Ishikawa (cell line): Measurements from ENCODE around the gene OPCML.

ENCODE experiments used
- CEBPB ChIP-seq: IDR thresholded peaks from 2 replicates; pipeline ENCODE4 v1.6.1; 2012
- CREB1 ChIP-seq: IDR thresholded peaks from 2 replicates; pipeline ENCODE4 v1.6.1; 2012; ENCODE audit warnings: low read depth
- EGR1 ChIP-seq: IDR thresholded peaks from 2 replicates; pipeline ENCODE4 v1.6.1; 2012
- EP300 ChIP-seq: IDR thresholded peaks from 2 replicates; pipeline ENCODE4 v1.6.1; 2012; ENCODE audit warnings: borderline replicate concordance
- FOXM1 ChIP-seq: IDR thresholded peaks from 2 replicates; pipeline ENCODE4 v1.6.1; 2012; ENCODE audit warnings: low read depth, borderline replicate concordance
- NFIC ChIP-seq: IDR thresholded peaks from 2 replicates; pipeline ENCODE4 v1.6.1; 2012
- RAD21 ChIP-seq: IDR thresholded peaks from 2 replicates; pipeline ENCODE4 v1.6.1; 2012; ENCODE audit warnings: low read depth
- REST ChIP-seq: IDR thresholded peaks from 2 replicates; pipeline ENCODE4 v1.6.1; 2012; ENCODE audit warnings: low read depth, mild to moderate bottlenecking
- TAF1 ChIP-seq: IDR thresholded peaks from 2 replicates; pipeline ENCODE4 v1.6.1; 2012; ENCODE audit warnings: low read depth, mild to moderate bottlenecking
- TCF12 ChIP-seq: IDR thresholded peaks from 2 replicates; pipeline ENCODE4 v1.6.1; 2012; ENCODE audit warnings: low read depth
- TEAD4 ChIP-seq: IDR thresholded peaks from 2 replicates; pipeline ENCODE4 v1.6.1; 2012
- USF1 ChIP-seq: IDR thresholded peaks from 2 replicates; pipeline ENCODE4 v1.6.1; 2012
- YY1 ChIP-seq: IDR thresholded peaks from 2 replicates; pipeline ENCODE4 v1.6.1; 2012; ENCODE audit warnings: low read depth
- ZBTB7A ChIP-seq: IDR thresholded peaks from 2 replicates; pipeline ENCODE4 v1.6.1; 2012; ENCODE audit warnings: low read depth
- TF ChIP-seq, protein P1 (sequence below): IDR thresholded peaks from 2 replicates; pipeline ENCODE4 v1.6.1; 2012

The OPCML gene

DNA sequence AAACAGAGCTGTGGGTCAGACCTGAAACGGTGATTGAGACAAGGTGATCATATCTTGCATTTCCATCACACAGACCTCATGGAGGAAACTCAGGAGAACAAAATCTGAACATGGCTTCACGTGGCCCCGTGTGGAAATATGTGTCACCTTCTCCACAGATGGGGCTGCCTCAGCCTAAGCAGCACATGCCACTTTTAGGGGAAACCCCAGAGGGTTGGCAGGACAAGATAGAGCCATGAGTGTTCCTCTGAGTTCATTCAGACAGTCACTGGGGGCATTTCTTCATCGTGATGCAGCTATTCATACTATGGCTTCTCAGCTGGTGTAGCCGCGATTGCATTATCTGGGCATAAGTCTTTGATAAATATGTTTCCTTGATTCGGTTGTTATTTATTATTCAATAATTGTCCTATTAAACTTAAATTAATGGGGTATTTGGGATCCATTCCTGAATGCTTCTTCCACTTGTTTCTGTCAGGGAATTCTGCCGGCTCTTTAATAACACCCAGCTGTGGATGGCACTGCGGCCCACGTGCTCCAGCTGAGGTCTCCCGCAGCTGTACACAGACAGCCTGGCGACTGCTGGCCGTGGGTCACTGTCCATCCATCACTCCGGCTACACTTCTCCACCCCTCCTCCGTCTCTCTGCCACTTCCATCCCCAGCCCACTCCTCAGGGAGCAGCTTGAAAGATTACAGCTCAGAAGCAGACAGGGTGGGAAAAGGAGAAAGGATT is 485.1 kb downstream of the OPCML start:
- TF ChIP-seq FOXM1 (no peak), REST (no peak), TEAD4 (no peak), ZBTB7A (no peak)

DNA sequence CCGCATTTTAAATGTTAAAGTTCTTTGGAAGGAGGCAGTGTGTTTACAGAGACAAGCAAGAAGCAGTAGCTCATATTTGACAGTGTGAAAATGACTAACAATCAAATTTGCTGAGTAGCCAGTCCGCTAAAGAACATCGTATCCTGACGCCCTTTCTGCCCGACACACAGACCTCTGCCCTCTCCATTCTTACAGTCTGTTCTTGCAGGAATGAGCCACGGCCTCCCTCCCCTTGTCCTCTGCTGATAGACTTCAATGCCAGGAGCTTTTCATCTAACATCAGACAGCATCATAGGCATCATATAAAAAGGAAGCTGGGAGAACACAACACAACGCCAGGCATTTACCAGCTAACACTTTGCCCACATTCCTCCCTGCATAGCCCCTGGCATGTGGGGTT is 486.0 kb downstream of the OPCML start:
- TF ChIP-seq TAF1 (no peak), ZBTB7A (no peak)

GRCh38 chr11:133041928-133042882 is 490.1 kb downstream of the OPCML start:
- TF ChIP-seq CEBPB (no peak), EP300 (no peak), NFIC (no peak)

- no peak for TF ChIP-seq CREB1
- no peak for TF ChIP-seq RAD21
- TF ChIP-seq EP300 = no peak
These were observed 491.1 kb downstream of the OPCML start for GRCh38 chr11:133041181-133041580.

GRCh38 chr11:133040289-133040900 is 491.9 kb downstream of the OPCML start:
- TF ChIP-seq ZBTB7A (no peak), REST (no peak), YY1 (no peak), EP300 (no peak), USF1 (no peak), EGR1 (no peak), CEBPB (no peak), TAF1 (no peak), FOXM1 (no peak), TCF12 (no peak)
- TF ChIP-seq, protein P1, sequence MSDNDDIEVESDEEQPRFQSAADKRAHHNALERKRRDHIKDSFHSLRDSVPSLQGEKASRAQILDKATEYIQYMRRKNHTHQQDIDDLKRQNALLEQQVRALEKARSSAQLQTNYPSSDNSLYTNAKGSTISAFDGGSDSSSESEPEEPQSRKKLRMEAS = no peak

DNA sequence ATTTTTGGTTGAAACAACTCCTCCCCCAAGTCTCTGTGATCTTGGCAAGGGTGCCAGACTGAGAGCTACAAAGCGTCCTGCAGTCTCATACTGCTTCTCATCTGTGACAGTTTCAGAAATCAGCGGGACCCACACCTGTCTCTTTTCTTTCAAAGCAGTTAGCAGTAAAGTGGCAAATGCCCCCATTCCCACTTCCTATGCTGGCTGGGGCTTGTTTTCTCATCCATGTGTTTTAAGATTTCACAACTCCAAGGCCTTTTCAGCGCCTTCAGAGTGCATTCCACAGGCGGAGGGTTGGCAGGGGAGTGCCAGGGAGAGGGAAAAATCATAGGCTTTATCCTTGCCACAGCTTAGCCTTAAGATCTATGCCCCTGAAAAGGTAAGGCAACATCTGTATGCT is 493.5 kb downstream of the OPCML start:
- TF ChIP-seq USF1 (no peak), CREB1 (no peak), RAD21 (no peak), REST (no peak), TEAD4 (no peak), EGR1 (no peak), YY1 (no peak), FOXM1 (no peak), NFIC (no peak), TCF12 (no peak), EP300 (no peak), CEBPB (no peak), ZBTB7A (no peak), TAF1 (no peak)
- TF ChIP-seq, protein P1 = no peak
